Measurements from ENCODE around the gene NDUFV2.

DNA sequence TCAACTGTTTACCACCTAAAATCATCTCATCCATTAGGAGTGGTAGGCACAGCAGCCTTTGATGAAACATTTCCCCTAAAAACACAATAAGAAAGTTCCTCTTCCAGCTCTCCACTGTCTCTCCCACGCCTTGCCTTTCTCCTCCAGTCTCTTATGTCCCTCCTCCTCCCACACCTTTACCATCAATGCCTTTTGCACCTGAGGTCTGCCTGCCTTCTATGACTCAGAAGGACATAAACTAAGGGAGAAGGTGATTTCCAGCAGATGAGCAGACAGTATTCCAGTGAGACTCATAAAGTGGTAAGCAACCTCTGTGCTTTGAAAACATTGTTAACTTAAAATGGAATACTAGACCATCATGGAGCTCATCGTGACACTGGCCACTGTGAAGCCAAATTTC lies 34.2 kb upstream of the NDUFV2 start:
- TF ChIP-seq SNAI2 (CRISPR knock-in tag; IDR thresholded peaks at IDR 0.05) (no peak), ISL1 (CRISPR knock-in tag; IDR thresholded peaks at IDR 0.05) (no peak), PPARA (CRISPR knock-in tag; IDR thresholded peaks at IDR 0.05; ENCODE audit: borderline replicate concordance) (no peak)
- TF ChIP-seq, protein P1, sequence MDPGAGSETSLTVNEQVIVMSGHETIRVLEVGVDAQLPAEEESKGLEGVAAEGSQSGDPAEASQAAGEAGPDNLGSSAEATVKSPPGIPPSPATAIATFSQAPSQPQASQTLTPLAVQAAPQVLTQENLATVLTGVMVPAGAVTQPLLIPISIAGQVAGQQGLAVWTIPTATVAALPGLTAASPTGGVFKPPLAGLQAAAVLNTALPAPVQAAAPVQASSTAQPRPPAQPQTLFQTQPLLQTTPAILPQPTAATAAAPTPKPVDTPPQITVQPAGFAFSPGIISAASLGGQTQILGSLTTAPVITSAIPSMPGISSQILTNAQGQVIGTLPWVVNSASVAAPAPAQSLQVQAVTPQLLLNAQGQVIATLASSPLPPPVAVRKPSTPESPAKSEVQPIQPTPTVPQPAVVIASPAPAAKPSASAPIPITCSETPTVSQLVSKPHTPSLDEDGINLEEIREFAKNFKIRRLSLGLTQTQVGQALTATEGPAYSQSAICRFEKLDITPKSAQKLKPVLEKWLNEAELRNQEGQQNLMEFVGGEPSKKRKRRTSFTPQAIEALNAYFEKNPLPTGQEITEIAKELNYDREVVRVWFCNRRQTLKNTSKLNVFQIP (CRISPR knock-in tag; IDR thresholded peaks at IDR 0.05; ENCODE audit: borderline replicate concordance, low read depth) = no peak
